ENCODE data around the gene ATP8A1.
"Not testable (repeated sequence)": the region's sequence is repeated elsewhere in the genome, so short reads cannot be mapped to it uniquely, and the experiment has no call there.

ATP8A1 gene

DNA sequence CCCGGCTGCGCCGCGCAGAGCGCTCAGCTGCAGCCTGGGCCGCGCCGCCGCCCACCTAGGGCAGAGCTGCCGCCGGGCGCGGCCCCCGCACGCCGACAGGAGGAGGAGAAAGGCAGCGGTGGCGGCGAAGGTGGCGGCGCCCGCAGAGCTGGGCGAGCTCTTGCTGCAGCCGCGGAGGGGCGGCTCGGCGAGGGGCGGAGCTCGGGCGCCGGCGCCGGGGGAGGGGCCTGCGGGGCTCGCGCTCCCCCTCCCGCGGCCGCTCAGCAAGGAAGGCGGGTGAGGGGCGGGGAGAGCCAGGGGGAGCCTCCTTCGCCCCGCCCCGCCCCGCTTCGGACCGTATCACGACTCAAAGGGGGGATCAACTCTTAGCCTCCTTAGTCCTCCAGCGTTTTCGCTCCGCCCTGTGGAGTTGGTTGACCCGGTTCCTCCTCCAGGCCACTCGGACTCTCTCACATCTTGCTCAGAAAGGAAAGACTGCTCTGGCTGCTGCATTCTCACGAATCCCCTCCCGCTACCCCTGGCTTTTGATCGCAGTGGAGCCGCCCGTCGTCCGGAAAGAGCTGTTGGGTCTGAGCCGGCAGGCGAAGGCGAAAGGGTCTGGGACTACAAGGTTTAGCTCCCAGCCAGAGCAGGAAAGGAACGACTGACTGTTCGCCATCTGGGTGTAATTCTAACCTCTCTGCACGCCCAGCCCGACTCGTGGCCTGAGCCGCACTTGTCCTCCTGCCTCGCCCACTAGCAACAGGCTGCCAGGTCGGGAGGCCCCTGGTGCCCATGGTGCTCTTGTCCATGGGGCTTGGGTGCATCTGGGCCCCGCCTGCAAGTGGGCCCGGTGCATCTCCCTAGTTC is at the start of gene ATP8A1:
Gene ATP8A1 (minus strand): TSS at position 162 of the 849 bp plus-strand sequence. CDS start 232 bp downstream, outside the sequence.
- Histone ChIP-seq H3K4me1 (ENCODE audit: control insufficient read depth, insufficient read depth, low read length) (peaks cover 11% of the 10 kb centered on the region), H3K27me3 (ENCODE audit: control insufficient read depth, insufficient read depth, low read length) (peaks cover 4% of the 10 kb centered on the region), H3K9ac (ENCODE audit: low read depth, low read length) (peak within 1 kb of the TSS; percentile 96), H3K36me3 (ENCODE audit: control insufficient read depth, insufficient read depth, low read length) (no peaks in the 10 kb centered on the region), H3K9me3 (ENCODE audit: control insufficient read depth, insufficient read depth, low read length) (no peaks in the 10 kb centered on the region), H3K4me3 (ENCODE audit: low read depth, low read length) (peak within 1 kb of the TSS; percentile 85)

DNA sequence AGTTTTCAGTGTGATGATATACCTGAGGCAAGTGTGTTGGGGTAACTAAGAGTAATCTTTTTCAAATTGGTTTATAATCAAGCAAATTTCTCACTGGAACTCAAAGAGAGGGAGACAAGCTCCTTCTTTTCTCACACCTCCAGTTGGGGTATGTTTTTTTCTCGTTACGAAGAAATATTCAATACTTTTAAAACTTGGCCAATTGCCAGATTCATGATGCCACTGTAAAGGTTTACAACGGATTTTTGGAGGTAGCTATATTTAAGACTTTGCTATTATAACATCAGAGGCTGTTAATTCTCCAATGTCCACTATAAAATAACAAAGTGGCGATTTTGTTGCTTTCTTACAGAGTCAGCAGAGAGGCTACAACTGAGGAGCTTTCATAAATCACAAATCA is 49.2 kb upstream of the ATP8A1 start:
- Histone ChIP-seq H3K36me3 (ENCODE audit: control insufficient read depth, insufficient read depth, low read length) (no peaks in the 10 kb centered on the region), H3K9me3 (ENCODE audit: control insufficient read depth, insufficient read depth, low read length) (no peaks in the 10 kb centered on the region), H3K27me3 (ENCODE audit: control insufficient read depth, insufficient read depth, low read length) (no peaks in the 10 kb centered on the region), H3K9ac (ENCODE audit: low read depth, low read length) (no peak overlapping the region), H3K4me1 (ENCODE audit: control insufficient read depth, insufficient read depth, low read length) (peaks cover 9% of the 10 kb centered on the region), H3K4me3 (ENCODE audit: low read depth, low read length) (no peak overlapping the region)

DNA sequence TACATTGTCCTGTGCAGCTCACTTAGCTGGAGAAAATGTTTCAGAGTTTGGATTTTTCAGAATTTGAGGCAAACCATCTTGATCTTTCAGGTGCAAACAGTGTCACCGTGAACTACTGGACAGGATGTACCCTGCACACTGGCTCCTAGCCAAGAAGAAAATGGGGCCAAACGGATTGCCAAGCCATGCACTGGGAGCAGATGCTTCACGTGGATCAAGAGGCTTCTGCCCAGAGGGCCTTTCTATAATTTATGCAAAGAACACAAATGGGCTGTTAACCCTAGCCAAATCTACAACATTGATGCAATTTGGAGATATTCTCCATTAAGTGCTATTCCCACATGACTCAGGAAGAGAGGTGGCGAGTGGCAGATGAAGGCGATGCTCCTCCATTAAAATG is 46.9 kb upstream of the ATP8A1 start:
- Histone ChIP-seq H3K27me3 (ENCODE audit: control insufficient read depth, insufficient read depth, low read length) (no peaks in the 10 kb centered on the region), H3K4me3 (ENCODE audit: low read depth, low read length) (no peak overlapping the region), H3K9me3 (ENCODE audit: control insufficient read depth, insufficient read depth, low read length) (no peaks in the 10 kb centered on the region), H3K9ac (ENCODE audit: low read depth, low read length) (no peak overlapping the region), H3K4me1 (ENCODE audit: control insufficient read depth, insufficient read depth, low read length) (peaks cover 3% of the 10 kb centered on the region), H3K36me3 (ENCODE audit: control insufficient read depth, insufficient read depth, low read length) (no peaks in the 10 kb centered on the region)

GRCh38 chr4:42702895-42703294 is 46.0 kb upstream of the ATP8A1 start:
- Histone ChIP-seq H3K4me3 (ENCODE audit: low read depth, low read length) (no peak overlapping the region), H3K27me3 (ENCODE audit: control insufficient read depth, insufficient read depth, low read length) (no peaks in the 10 kb centered on the region), H3K9ac (ENCODE audit: low read depth, low read length) (no peak overlapping the region), H3K36me3 (ENCODE audit: control insufficient read depth, insufficient read depth, low read length) (no peaks in the 10 kb centered on the region), H3K9me3 (ENCODE audit: control insufficient read depth, insufficient read depth, low read length) (no peaks in the 10 kb centered on the region), H3K4me1 (ENCODE audit: control insufficient read depth, insufficient read depth, low read length) (no peaks in the 10 kb centered on the region)

DNA sequence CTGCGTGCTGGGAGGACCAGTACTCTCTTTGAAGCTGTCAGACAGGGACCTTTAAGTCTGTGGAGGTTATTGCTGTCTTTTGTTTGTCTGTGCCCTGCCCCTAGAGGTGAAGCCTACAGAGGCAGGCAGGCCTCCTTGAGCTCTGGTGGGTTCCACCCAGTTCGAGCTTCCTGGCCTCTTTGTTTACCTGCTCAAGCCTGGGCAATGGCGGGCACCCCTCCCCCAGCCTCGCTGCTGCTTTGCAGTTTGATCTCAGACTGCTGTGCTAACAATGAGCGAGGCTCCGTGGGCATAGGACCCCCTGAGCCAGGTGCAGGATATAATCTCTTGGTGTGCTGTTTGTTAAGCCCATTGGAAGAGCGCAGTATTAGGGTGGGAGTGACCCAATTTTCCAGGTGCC is 44.9 kb upstream of the ATP8A1 start:
- not testable (repeated sequence) for H3K4me3 ChIP-seq (ENCODE audit: low read depth, low read length); H3K9me3 ChIP-seq (ENCODE audit: control insufficient read depth, insufficient read depth, low read length); H3K27me3 ChIP-seq (ENCODE audit: control insufficient read depth, insufficient read depth, low read length); H3K9ac ChIP-seq (ENCODE audit: low read depth, low read length); H3K36me3 ChIP-seq (ENCODE audit: control insufficient read depth, insufficient read depth, low read length); H3K4me1 ChIP-seq (ENCODE audit: control insufficient read depth, insufficient read depth, low read length)

DNA sequence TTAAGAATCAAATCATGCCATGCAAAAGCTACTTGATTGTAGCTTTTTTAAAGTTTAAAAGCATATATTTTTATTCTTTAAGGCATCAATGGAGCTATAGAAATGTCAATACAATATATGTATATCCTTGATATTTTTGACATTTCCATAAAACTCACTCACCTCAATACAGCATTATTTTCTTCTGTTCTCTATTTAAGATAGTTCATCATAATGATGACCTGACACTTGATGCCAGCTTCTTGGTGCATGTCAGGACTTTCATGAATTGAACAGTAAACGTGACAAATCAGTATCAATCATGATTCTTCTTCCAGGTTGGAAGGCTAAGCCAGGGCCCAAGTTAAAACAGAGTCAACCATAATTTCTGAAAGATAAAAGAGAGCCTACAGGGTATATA is 33.6 kb upstream of the ATP8A1 start:
- no peaks in the 10 kb centered on the region for H3K27me3 ChIP-seq (ENCODE audit: control insufficient read depth, insufficient read depth, low read length)
- no peak overlapping the region for H3K9ac ChIP-seq (ENCODE audit: low read depth, low read length)
- H3K36me3 ChIP-seq (ENCODE audit: control insufficient read depth, insufficient read depth, low read length): no peaks in the 10 kb centered on the region
- H3K9me3 ChIP-seq (ENCODE audit: control insufficient read depth, insufficient read depth, low read length): no peaks in the 10 kb centered on the region
- H3K4me1 ChIP-seq (ENCODE audit: control insufficient read depth, insufficient read depth, low read length): no peaks in the 10 kb centered on the region
- no peak overlapping the region for H3K4me3 ChIP-seq (ENCODE audit: low read depth, low read length)

DNA sequence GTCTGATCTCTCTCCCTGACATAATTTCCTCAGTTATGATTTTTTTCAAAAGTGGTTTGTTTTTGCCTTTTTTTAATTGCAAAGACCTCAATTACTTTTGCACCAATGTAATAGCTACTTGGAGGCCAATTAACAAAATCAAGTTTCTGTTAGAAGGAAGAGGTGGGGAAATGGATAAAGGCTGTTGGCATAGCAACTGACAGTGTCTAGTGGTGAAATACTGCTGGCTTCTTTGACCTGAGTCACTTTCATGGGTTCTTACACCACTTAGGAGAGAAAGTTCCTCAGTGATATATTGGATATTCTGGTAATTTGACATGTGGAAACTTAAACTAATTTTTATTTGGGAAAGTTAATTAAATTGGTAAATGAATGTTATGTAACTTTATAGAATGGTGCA is 26.5 kb upstream of the ATP8A1 start:
- no peaks in the 10 kb centered on the region for H3K4me1 ChIP-seq (ENCODE audit: control insufficient read depth, insufficient read depth, low read length)
- H3K4me3 ChIP-seq (ENCODE audit: low read depth, low read length): no peak overlapping the region
- H3K9me3 ChIP-seq (ENCODE audit: control insufficient read depth, insufficient read depth, low read length): no peaks in the 10 kb centered on the region
- H3K36me3 ChIP-seq (ENCODE audit: control insufficient read depth, insufficient read depth, low read length): no peaks in the 10 kb centered on the region
- no peaks in the 10 kb centered on the region for H3K27me3 ChIP-seq (ENCODE audit: control insufficient read depth, insufficient read depth, low read length)
- no peak overlapping the region for H3K9ac ChIP-seq (ENCODE audit: low read depth, low read length)

DNA sequence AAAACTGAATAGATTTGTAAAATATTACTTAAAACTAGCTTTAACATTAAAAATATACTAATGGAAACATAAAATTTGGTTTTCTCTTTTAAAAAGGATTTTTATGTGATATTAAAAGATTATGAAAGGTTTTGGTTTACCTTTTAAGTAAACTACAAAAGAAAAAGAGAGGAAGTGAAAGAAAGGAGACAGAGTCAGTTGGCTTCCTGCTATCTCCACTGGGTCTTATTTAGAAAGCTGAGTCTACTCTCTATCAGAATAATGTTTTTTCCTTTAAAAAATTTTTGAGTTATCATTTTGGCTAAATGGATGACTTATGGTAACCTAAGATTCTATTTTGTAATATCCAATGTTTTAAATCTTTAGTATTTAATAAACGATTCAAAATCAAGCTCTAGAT is 21.6 kb upstream of the ATP8A1 start:
- H3K9ac ChIP-seq (ENCODE audit: low read depth, low read length): no peak overlapping the region
- H3K36me3 ChIP-seq (ENCODE audit: control insufficient read depth, insufficient read depth, low read length): no peaks in the 10 kb centered on the region
- H3K4me3 ChIP-seq (ENCODE audit: low read depth, low read length): no peak overlapping the region
- no peaks in the 10 kb centered on the region for H3K27me3 ChIP-seq (ENCODE audit: control insufficient read depth, insufficient read depth, low read length)
- H3K4me1 ChIP-seq (ENCODE audit: control insufficient read depth, insufficient read depth, low read length): no peaks in the 10 kb centered on the region
- no peaks in the 10 kb centered on the region for H3K9me3 ChIP-seq (ENCODE audit: control insufficient read depth, insufficient read depth, low read length)

DNA sequence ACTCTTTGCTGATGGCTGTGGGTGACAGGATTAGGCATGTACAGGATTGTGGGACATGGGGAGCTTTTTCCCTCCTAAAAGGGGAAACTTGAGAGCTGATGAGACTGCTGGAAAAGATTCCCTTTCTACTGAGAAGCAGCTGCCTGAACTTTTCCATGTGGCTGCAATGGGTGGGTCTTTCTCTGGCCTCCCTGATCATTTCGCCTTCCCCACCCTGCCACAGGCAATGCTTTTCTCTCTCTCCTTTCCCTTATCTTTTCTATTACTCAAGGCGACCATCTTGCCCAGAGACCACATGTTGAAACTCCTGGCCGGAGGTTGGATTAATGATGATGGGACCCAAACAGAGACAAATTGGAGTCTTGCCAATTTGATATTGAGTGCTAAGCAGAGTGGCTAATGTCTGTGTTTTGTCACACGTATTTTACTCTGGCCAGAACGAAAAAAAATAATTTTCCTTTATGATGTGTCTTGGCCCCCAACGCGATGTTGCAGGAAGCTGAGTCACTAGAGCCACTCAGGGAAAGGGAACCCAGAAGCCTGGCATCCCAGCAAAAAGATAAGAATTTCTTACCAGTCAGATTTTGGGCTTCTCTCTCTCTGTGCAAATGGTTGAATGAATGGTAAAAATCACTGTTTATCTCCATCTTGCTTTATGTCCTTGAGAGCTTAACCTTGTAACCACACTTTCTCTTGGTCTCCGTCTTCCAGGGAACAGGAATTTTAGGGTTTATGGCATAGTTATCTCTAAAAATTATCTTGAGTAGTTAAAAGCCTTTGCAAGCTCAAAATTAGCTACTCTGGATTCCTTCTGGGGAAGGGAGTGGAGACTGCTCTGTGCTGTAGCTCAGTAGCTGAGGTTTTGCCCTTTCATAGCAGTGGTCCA is 19.4 kb upstream of the ATP8A1 start:
- Histone ChIP-seq H3K9ac (ENCODE audit: low read depth, low read length) (no peak overlapping the region), H3K36me3 (ENCODE audit: control insufficient read depth, insufficient read depth, low read length) (no peaks in the 10 kb centered on the region), H3K27me3 (ENCODE audit: control insufficient read depth, insufficient read depth, low read length) (no peaks in the 10 kb centered on the region), H3K4me3 (ENCODE audit: low read depth, low read length) (no peak overlapping the region), H3K9me3 (ENCODE audit: control insufficient read depth, insufficient read depth, low read length) (no peaks in the 10 kb centered on the region), H3K4me1 (ENCODE audit: control insufficient read depth, insufficient read depth, low read length) (no peaks in the 10 kb centered on the region)

DNA sequence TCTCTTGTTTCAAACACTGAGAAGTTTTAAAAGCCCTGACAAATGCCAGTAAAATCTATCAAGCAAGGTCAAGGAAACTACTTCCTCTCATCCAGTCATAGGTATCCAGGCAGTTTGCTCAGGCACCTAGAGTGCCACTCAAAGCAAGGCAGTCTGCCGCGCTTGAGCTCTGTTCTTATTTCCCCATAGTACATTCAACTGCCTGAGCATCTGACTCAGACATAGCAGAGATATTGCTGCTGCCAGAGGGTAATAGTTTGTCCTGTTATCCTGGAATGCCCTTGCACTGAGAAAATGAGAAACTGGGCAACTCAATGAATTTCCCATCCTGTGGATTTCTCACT is 16.1 kb upstream of the ATP8A1 start:
- no peaks in the 10 kb centered on the region for H3K4me1 ChIP-seq (ENCODE audit: control insufficient read depth, insufficient read depth, low read length)
- no peaks in the 10 kb centered on the region for H3K27me3 ChIP-seq (ENCODE audit: control insufficient read depth, insufficient read depth, low read length)
- no peak overlapping the region for H3K9ac ChIP-seq (ENCODE audit: low read depth, low read length)
- no peaks in the 10 kb centered on the region for H3K36me3 ChIP-seq (ENCODE audit: control insufficient read depth, insufficient read depth, low read length)
- H3K4me3 ChIP-seq (ENCODE audit: low read depth, low read length): no peak overlapping the region
- H3K9me3 ChIP-seq (ENCODE audit: control insufficient read depth, insufficient read depth, low read length): no peaks in the 10 kb centered on the region

DNA sequence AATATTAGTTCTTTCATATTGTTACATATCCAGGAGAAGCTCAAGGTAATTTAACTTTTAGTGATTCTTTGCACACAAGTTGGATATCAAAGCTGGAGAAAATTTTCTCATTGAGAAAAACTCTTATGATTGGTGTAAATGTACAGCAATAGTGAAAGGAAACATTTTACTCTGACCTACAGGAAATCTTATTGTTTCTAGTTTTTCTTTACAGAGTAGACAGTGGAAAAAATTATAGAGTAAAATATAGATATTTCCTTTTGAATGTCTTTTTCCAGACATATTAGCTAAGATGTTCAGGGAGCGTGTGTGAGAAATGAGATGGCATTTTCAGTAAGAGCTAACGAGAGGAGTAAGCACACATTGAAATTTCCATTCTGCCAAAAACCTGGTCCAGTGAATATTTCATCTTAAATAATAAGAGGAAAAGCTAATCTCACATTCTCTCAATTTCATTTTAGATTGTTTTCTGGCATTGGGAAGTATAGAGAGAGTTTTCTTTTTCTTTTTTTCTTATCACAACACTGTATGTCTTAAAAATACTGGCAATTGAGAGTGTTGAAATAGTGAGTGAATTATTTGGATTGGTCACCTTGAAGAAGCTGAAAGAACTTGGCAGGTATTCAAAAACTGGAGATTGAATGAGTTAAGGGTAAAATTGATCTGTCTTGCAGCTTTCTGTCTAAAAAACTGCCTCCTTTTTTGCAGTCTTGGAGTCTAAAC is 15.6 kb upstream of the ATP8A1 start:
- H3K4me1 ChIP-seq (ENCODE audit: control insufficient read depth, insufficient read depth, low read length): no peaks in the 10 kb centered on the region
- no peaks in the 10 kb centered on the region for H3K36me3 ChIP-seq (ENCODE audit: control insufficient read depth, insufficient read depth, low read length)
- H3K4me3 ChIP-seq (ENCODE audit: low read depth, low read length): no peak overlapping the region
- H3K27me3 ChIP-seq (ENCODE audit: control insufficient read depth, insufficient read depth, low read length): no peaks in the 10 kb centered on the region
- no peak overlapping the region for H3K9ac ChIP-seq (ENCODE audit: low read depth, low read length)
- H3K9me3 ChIP-seq (ENCODE audit: control insufficient read depth, insufficient read depth, low read length): no peaks in the 10 kb centered on the region

Data from iPS-15b (cell line).